Neutrophil (primary cell): Measurements from ENCODE around the gene F7.

Source experiments
- H3K27ac ChIP-seq: fragments of 200-600 bp; sonication (generic); 2 replicates; pipeline ENCODE4 v1.5.1; 2016; ENCODE audit warnings: mild to moderate bottlenecking, moderate library complexity
- H3K27me3 ChIP-seq: fragments of 200-600 bp; sonication (generic); 2 replicates; pipeline ENCODE4 v1.6.0; 2016; ENCODE audit warnings: mild to moderate bottlenecking
- H3K36me3 ChIP-seq: fragments of 200-600 bp; sonication (generic); 2 replicates; pipeline ENCODE4 v1.5.1; 2017
- H3K4me1 ChIP-seq, 2 experiments: fragments of 200-600 bp in 1 of 2; sonication (generic) in 1 of 2; 1 replicate in 1 of 2; 2 replicates in 1 of 2; pipeline versions ENCODE4 v1.5.1 to v1.6.1; 2013 to 2016; ENCODE audit warnings: low read depth in 1 of 2, low read length in 1 of 2, mild to moderate bottlenecking in 1 of 2, moderate library complexity in 1 of 2; ENCODE audit not compliant: control insufficient read depth in 1 of 2, insufficient read depth in 1 of 2
- H3K4me3 ChIP-seq, 2 experiments: fragments of 200-600 bp in 1 of 2; sonication (generic) in 1 of 2; 1 replicate in 1 of 2; 2 replicates in 1 of 2; pipeline ENCODE4 v1.5.1; 2013 to 2016; ENCODE audit warnings: low read depth in 1 of 2, low read length in 1 of 2, mild to moderate bottlenecking in 1 of 2, moderate library complexity in 1 of 2
- H3K9me3 ChIP-seq: fragments of 200-600 bp; sonication (generic); 2 replicates; pipeline ENCODE4 v1.5.1; 2016
- CTCF ChIP-seq: fragments of 200-600 bp; sonication (generic); IDR thresholded peaks from 2 replicates; pipeline ENCODE4 v1.5.1; 2016; ENCODE audit warnings: antibody characterized with exemption

F7 gene

GRCh38 chr13:113115363-113116205, 10.0 kb downstream of the F7 start:
- Histone ChIP-seq H3K27ac (no peak overlapping the region), H3K36me3 (no peaks in the 10 kb centered on the region), H3K9me3 (no peaks in the 10 kb centered on the region), H3K27me3 (peaks cover 44% of the 10 kb centered on the region), H3K4me3 (no peak overlapping the region), H3K4me1 (no peaks in the 10 kb centered on the region)
- TF ChIP-seq CTCF: no peak

GRCh38 chr13:113116206-113116800, 10.7 kb downstream of the F7 start:
- H3K27ac ChIP-seq: no peak overlapping the region
- H3K4me3 ChIP-seq: no peak overlapping the region
- no peaks in the 10 kb centered on the region for H3K9me3 ChIP-seq
- H3K36me3 ChIP-seq: no peaks in the 10 kb centered on the region
- no peak for TF ChIP-seq CTCF
- H3K27me3 ChIP-seq: peaks cover 37% of the 10 kb centered on the region
- H3K4me1 ChIP-seq: no peaks in the 10 kb centered on the region

- Histone ChIP-seq H3K27me3 (peaks cover 31% of the 10 kb centered on the region), H3K27ac (no peak overlapping the region), H3K9me3 (no peaks in the 10 kb centered on the region), H3K36me3 (no peaks in the 10 kb centered on the region), H3K4me3 (no peak overlapping the region), H3K4me1 (no peaks in the 10 kb centered on the region)
- no peak for TF ChIP-seq CTCF
Observed at GRCh38 chr13:113116871-113117271, 11.3 kb downstream of the F7 start.

DNA sequence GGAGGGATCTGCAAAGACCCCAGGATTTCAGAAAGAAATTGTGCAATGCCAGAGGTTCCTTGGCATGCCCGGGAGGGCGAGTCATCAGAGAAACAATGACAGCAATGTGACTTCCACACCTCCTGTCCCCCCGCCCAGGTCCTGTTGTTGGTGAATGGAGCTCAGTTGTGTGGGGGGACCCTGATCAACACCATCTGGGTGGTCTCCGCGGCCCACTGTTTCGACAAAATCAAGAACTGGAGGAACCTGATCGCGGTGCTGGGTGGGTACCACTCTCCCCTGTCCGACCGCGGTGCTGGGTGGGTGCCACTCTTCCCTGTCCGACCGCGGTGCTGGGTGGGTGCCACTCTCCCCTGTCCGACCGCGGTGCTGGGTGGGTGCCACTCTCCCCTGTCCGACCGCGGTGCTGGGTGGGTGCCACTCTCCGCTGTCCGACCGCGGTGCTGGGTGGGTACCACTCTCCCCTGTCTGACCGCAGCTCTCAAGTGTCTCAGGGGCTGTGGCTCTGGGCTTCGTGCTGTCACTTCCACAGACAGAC, 11.8 kb downstream of the F7 start:
- no peaks in the 10 kb centered on the region for H3K36me3 ChIP-seq
- H3K27me3 ChIP-seq: peaks cover 26% of the 10 kb centered on the region
- H3K9me3 ChIP-seq: no peaks in the 10 kb centered on the region

DNA sequence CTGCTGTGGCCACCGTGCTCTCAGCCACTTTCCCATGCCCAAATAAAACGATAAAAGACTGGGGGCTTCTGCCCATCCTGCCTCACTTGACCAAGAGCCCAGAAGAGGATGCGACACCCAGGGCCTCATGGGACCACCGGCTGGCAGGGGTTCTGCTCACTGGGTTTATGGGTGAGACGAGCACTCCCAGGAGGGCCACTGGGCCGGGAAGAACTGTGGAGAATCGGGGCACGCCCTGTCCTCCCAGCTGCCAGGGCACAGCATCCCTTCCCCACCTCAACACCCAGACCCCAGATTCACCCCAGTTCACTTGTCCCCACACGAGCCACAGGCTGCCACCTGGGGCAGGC, 12.3 kb downstream of the F7 start:
- H3K4me3 ChIP-seq: no peak overlapping the region
- no peaks in the 10 kb centered on the region for H3K36me3 ChIP-seq
- peaks cover 21% of the 10 kb centered on the region for H3K27me3 ChIP-seq
- no peaks in the 10 kb centered on the region for H3K4me1 ChIP-seq
- no peak for TF ChIP-seq CTCF
- no peaks in the 10 kb centered on the region for H3K9me3 ChIP-seq
- no peak overlapping the region for H3K27ac ChIP-seq

More for the DNA sequence above, 11.8 kb downstream of the F7 start:
- Histone ChIP-seq H3K4me3 (no peak overlapping the region), H3K27ac (no peak overlapping the region), H3K4me1 (no peaks in the 10 kb centered on the region)
- TF ChIP-seq CTCF: no peak
